IMR-90 (cell line): ENCODE measurements around the gene CIITA. TPM values are rescaled to one million over a fixed set of nuclear protein-coding genes. Genes with fewer than 3 reads are reported as not detected.

ENCODE experiments used
- ATAC-seq: fragments of 200-7000 bp; cut with Tn5 transposase; 2 replicates; pipeline ENCODE4 v1.9.1; 2020; ENCODE audit warnings: low read depth, mild to moderate bottlenecking, moderate library complexity
- BruUV-seq: library from RNA; stranded (reverse); fragments of 400-500 nt; replicated peaks from 2 replicates; lab custom pipeline; 2021; lab: Mats Ljungman, UMichigan
- CTCF ChIA-PET: fragments of 300-600 bp; formaldehyde crosslinking; extraction: SDS; loops from one replicate; lab custom pipeline; 2021; ENCODE audit warnings: antibody characterized with exemption; lab: Yijun Ruan, JAX
- POLR2A ChIA-PET: fragments of 300-600 bp; sonication (Branson Sonifier 250); formaldehyde crosslinking; loops from one replicate; lab custom pipeline; 2022; ENCODE audit warnings: antibody characterized with exemption; ENCODE audit not compliant: unreplicated experiment; lab: Charles Lee
- DNase-seq: peaks from one replicate; pipeline ENCODE4 v3.0.0; 2013
- H2AFZ ChIP-seq: replicated peaks from 2 replicates; pipeline ENCODE3; 2013; ENCODE audit warnings: low read length, mild to moderate bottlenecking; ENCODE audit not compliant: poor library complexity
- H2AK5ac ChIP-seq: 2 replicates; pipeline ENCODE4 v1.6.1; 2013; ENCODE audit warnings: low read depth, low read length, inconsistent platforms
- H2AK9ac ChIP-seq: replicated peaks from 2 replicates; pipeline ENCODE3; 2013; ENCODE audit warnings: mild to moderate bottlenecking, low read depth, low read length, moderate library complexity; ENCODE audit not compliant: poor library complexity
- H2BK120ac ChIP-seq: 2 replicates; pipeline ENCODE4 v1.6.1; 2013; ENCODE audit warnings: low read depth, low read length, inconsistent platforms
- H2BK15ac ChIP-seq: 3 replicates; pipeline ENCODE4 v1.6.1; 2013; ENCODE audit warnings: low read depth, low read length, inconsistent platforms
- H2BK20ac ChIP-seq: 2 replicates; pipeline ENCODE4 v1.6.1; 2013; ENCODE audit warnings: low read depth, mild to moderate bottlenecking, inconsistent platforms, low read length, moderate library complexity
- H2BK5ac ChIP-seq: 2 replicates; pipeline ENCODE4 v1.6.1; 2013; ENCODE audit warnings: mild to moderate bottlenecking, low read depth, low read length, inconsistent platforms; ENCODE audit not compliant: poor library complexity, severe bottlenecking
- H3K14ac ChIP-seq: replicated peaks from 2 replicates; pipeline ENCODE4 v1.6.1; 2013; ENCODE audit warnings: low read depth, low read length, inconsistent platforms
- H3K18ac ChIP-seq: 2 replicates; pipeline ENCODE4 v1.6.1; 2013; ENCODE audit warnings: low read depth, low read length, control low read depth
- H3K23ac ChIP-seq: 2 replicates; pipeline ENCODE4 v1.6.1; 2013; ENCODE audit warnings: low read depth, low read length, inconsistent platforms
- H3K27ac ChIP-seq: 2 replicates; pipeline ENCODE4 v1.5.1; 2013; ENCODE audit warnings: mild to moderate bottlenecking, control low read depth, low read length; ENCODE audit not compliant: insufficient read depth
- H3K27me3 ChIP-seq: 2 replicates; pipeline ENCODE4 v1.6.1; 2013; ENCODE audit warnings: low read length; ENCODE audit not compliant: control insufficient read depth, insufficient read depth
- H3K36me3 ChIP-seq: 2 replicates; pipeline ENCODE4 v1.6.1; 2013; ENCODE audit warnings: low read length, mixed read lengths; ENCODE audit not compliant: control insufficient read depth, insufficient read depth
- H3K4ac ChIP-seq: 2 replicates; pipeline ENCODE4 v1.6.1; 2013; ENCODE audit warnings: low read depth, low read length, inconsistent platforms
- H3K4me1 ChIP-seq: 2 replicates; pipeline ENCODE4 v1.6.1; 2013; ENCODE audit warnings: low read length, mixed read lengths; ENCODE audit not compliant: control insufficient read depth, insufficient read depth
- H3K4me2 ChIP-seq: 2 replicates; pipeline ENCODE4 v1.6.1; 2013; ENCODE audit warnings: low read depth, mild to moderate bottlenecking, control low read depth, low read length, moderate library complexity
- H3K4me3 ChIP-seq: 2 replicates; pipeline ENCODE4 v1.5.1; 2013; ENCODE audit warnings: low read depth, mild to moderate bottlenecking, control low read depth, low read length, moderate library complexity; ENCODE audit not compliant: insufficient read depth
- H3K56ac ChIP-seq: 2 replicates; pipeline ENCODE4 v1.6.1; 2013; ENCODE audit warnings: low read length, inconsistent platforms; ENCODE audit not compliant: insufficient read depth; ENCODE audit errors: extremely low read depth
- H3K79me1 ChIP-seq, 2 experiments: 2 replicates each; pipeline ENCODE4 v1.6.1; 2013; ENCODE audit warnings: low read length in 2 of 2, inconsistent platforms in 1 of 2, low read depth in 1 of 2
- H3K9ac ChIP-seq: 2 replicates; pipeline ENCODE4 v1.6.1; 2013; ENCODE audit warnings: low read depth, low read length, control low read depth
- H3K9me1 ChIP-seq: 2 replicates; pipeline ENCODE4 v1.6.1; 2013; ENCODE audit warnings: low read length, inconsistent platforms; ENCODE audit not compliant: insufficient read depth
- H3K9me3 ChIP-seq: 2 replicates; pipeline ENCODE4 v1.6.1; 2013; ENCODE audit warnings: low read length; ENCODE audit not compliant: control insufficient read depth, insufficient read depth
- H4K20me1 ChIP-seq: 2 replicates; pipeline ENCODE4 v1.6.1; 2013; ENCODE audit warnings: low read length, inconsistent platforms; ENCODE audit not compliant: insufficient read depth
- H4K5ac ChIP-seq: 2 replicates; pipeline ENCODE4 v1.6.1; 2013; ENCODE audit warnings: mild to moderate bottlenecking, low read depth, low read length, control low read depth
- H4K8ac ChIP-seq, 2 experiments: 2 replicates each; pipeline ENCODE4 v1.6.1; 2013; ENCODE audit warnings: low read depth in 2 of 2, low read length in 2 of 2, control low read depth in 1 of 2, inconsistent platforms in 1 of 2
- H4K91ac ChIP-seq: 2 replicates; pipeline ENCODE4 v1.6.1; 2013; ENCODE audit warnings: low read depth, low read length, inconsistent platforms; ENCODE audit not compliant: insufficient read depth
- FOS ChIP-seq: fragments of 150-350 bp; IDR thresholded peaks from 2 replicates; pipeline ENCODE4 v1.6.1; 2016; ENCODE audit warnings: low read depth, low read length
- NFE2L2 ChIP-seq: fragments of 150-350 bp; IDR thresholded peaks from 2 replicates; pipeline ENCODE4 v1.6.1; 2016; ENCODE audit warnings: low read depth, mild to moderate bottlenecking, low read length
- RFX5 ChIP-seq: IDR thresholded peaks from 2 replicates; pipeline ENCODE4 v1.8.0; 2012; ENCODE audit warnings: low read depth, mild to moderate bottlenecking, low read length, moderate library complexity
- WGBS, 2 experiments: methylation state at CpG; one replicate each; pipeline versions ENCODE4 v1.1.5 to v1.1.7; 2013; ENCODE audit warnings: missing lambda C conversion rate in 2 of 2; ENCODE audit not compliant: insufficient read length in 1 of 2; ENCODE audit errors: extremely low coverage in 2 of 2; 5-methylcytosine and 5-hydroxymethylcytosine counted together
- dilution Hi-C: fragments of 300-500 bp; cut with HindIII; formaldehyde crosslinking; loops from one replicate; pipeline ENCODE4 v1.14.3; 2018; ENCODE audit warnings: low sequenced_read_pairs; ENCODE audit not compliant: unreplicated experiment
- in situ Hi-C: fragments of 300-500 bp; cut with MboI; formaldehyde crosslinking; loops from 3 replicates; pipeline ENCODE4 v1.14.3; 2019; ENCODE audit warnings: low sequenced_read_pairs, inconsistent platforms, mixed read lengths
- intact Hi-C: fragments of 100-400 bp; cut with micrococcal nuclease; formaldehyde crosslinking; loops from 2 replicates; pipeline ENCODE4 v1.10.0; 2022
- polyA plus RNA-seq, 3 experiments: library from polyadenylated mRNA; depleted of rRNA; stranded (reverse); fragments of >200 nt; gene quantifications; 2 replicates each; pipeline ENCODE4 v1.2.3, GENCODE V29; 2012; ENCODE audit warnings: low replicate concordance in 1 of 3
- total RNA-seq: library from RNA; depleted of rRNA; stranded (reverse); fragments of >200 nt; gene quantifications from 2 replicates; pipeline ENCODE4 v1.2.3, GENCODE V29; 2012

The CIITA gene
- total and polyA plus RNA-seq, 2 of the 4 experiments (the other 2 are of a cell fraction) = 0.10 TPM; not detected in 1

GRCh38 chr16:10949424-10949970 lies 72.5 kb downstream of the CIITA start:
- DNase-seq = no peak
- Histone ChIP-seq H3K4me2 (no peak overlapping the region), H4K91ac (no peak overlapping the region), H3K9me3 (no peaks in the 10 kb centered on the region), H3K14ac (0 out of 2 replicates have a peak overlapping the region, but pooled peaks have one; percentile 1), H3K18ac (no peak overlapping the region), H3K36me3 (no peaks in the 10 kb centered on the region), H3K4ac (no peak overlapping the region), H2BK120ac (no peak overlapping the region), H2BK15ac (no peak overlapping the region), H3K4me1 (peaks cover 24% of the 10 kb centered on the region), H3K9ac (no peak overlapping the region), H2AK9ac (no peak overlapping the region), H3K27me3 (no peaks in the 10 kb centered on the region), H2AK5ac (peak overlapping the region; percentile 56; the same call in 1 of the 2 replicates), H2BK20ac (no peak overlapping the region), H4K8ac (no peak overlapping the region), H3K79me1 (peaks cover 47 to 85% of the 10 kb centered on the region in 2 experiments), H3K9me1 (peaks cover 36% of the 10 kb centered on the region), H3K4me3 (no peak overlapping the region), H2AFZ (no peak overlapping the region), H4K5ac (no peak overlapping the region), H3K27ac (no peak overlapping the region), H4K20me1 (peaks cover 68% of the 10 kb centered on the region), H3K56ac (no peak overlapping the region), H2BK5ac (no peak overlapping the region), H3K23ac (0 out of 2 replicates have a peak overlapping the region, but pooled peaks have one; percentile 7)
- TF ChIP-seq FOS (no peak), RFX5 (0 out of 2 replicates have a peak, but pooled peaks have one; percentile 38), NFE2L2 (no peak)
- BruUV-seq = no TSS peak
- in situ Hi-C loops (loop anchor here (25.0 kb wide), 1 partner anchor 1837 kb away; no protein-coding TSS in a partner anchor), dilution Hi-C loops (no loop called here), intact Hi-C loops (no loop called here)
- WGBS, 2 experiments = 76% methylated on average over 7 of the region's 7 CpGs; no CpG with 5 or more reads in 1 of the 2 experiments
- no peak for ATAC-seq
- CTCF ChIA-PET = no interaction called here
- POLR2A ChIA-PET = no interaction called here
